ENCODE measurements around the gene MEFV. TPM values are rescaled to one million over a fixed set of nuclear protein-coding genes. Genes with fewer than 3 reads are reported as not detected.
"Not testable (repeated sequence)": the region's sequence is repeated elsewhere in the genome, so short reads cannot be mapped to it uniquely, and the experiment has no call there.

The MEFV gene
- total and polyA plus RNA-seq, 2 donors (not counting 1 experiment from before 2014, with no cell fraction given), result 0.24 to 0.25 TPM

- H3K9ac ChIP-seq (ENCODE audit: low read length); DNase-seq; POLR2A ChIA-PET; H3K9me3 Mint-ChIP-seq (ENCODE audit: insufficient read depth); H2AFZ ChIP-seq (ENCODE audit: insufficient read depth, low read depth, low read length, poor library complexity, severe bottlenecking); intact Hi-C loops (cut with micrococcal nuclease); H3K27ac ChIP-seq (ENCODE audit: low read length in 2 of 2); CTCF ChIA-PET; H4K20me1 ChIP-seq (ENCODE audit: control insufficient read depth, insufficient read depth, low read length, poor library complexity, severe bottlenecking); H3K4me3 ChIP-seq (ENCODE audit: control extremely low read depth in 1 of 5, extremely low read depth in 1 of 5, insufficient read depth in 1 of 5, low read depth in 2 of 5, low read length in 4 of 5); H3K4me1 ChIP-seq (ENCODE audit: control insufficient read depth in 2 of 2, insufficient read depth in 2 of 2, low read length in 2 of 2); H3K27ac Mint-ChIP-seq; H3K4me1 Mint-ChIP-seq; H3K36me3 ChIP-seq (replicated peaks in 1 of 2; ENCODE audit: control extremely low read depth in 1 of 2, control insufficient read depth in 1 of 2, extremely low read depth in 1 of 2, insufficient read depth in 2 of 2, low read length in 1 of 2); H3K4me2 ChIP-seq (replicated peaks; ENCODE audit: low read depth, low read length, poor library complexity, severe bottlenecking); H3K4me3 Mint-ChIP-seq; H3K79me2 ChIP-seq (ENCODE audit: control insufficient read depth, insufficient read depth, low read length); ATAC-seq (ENCODE audit: low read depth): not testable (repeated sequence)
- Histone ChIP-seq H3K9me3 (ENCODE audit: control extremely low read depth in 1 of 3, control insufficient read depth in 2 of 3, insufficient read depth in 1 of 3, low read length in 2 of 3) (peaks cover 0 to 19% (median 0%) of the 10 kb centered on the region in 3 donors), H3K27me3 (replicated peaks in 1 of 4; ENCODE audit: control extremely low read depth in 1 of 4, control insufficient read depth in 3 of 4, insufficient read depth in 4 of 4, low read length in 3 of 4) (peaks cover 0 to 39% (median 23%) of the 10 kb centered on the region in 4 experiments)
- 87% methylated on average over 3 of the region's 3 CpGs for WGBS (ENCODE audit: insufficient coverage)
- peaks cover 45% of the 10 kb centered on the region for H3K27me3 Mint-ChIP-seq
These were observed 58.6 kb downstream of the MEFV start for GRCh38 chr16:3197694-3198333.

GRCh38 chr16:3195975-3196374 is 60.5 kb downstream of the MEFV start:
- DNase-seq (no peak), ATAC-seq (ENCODE audit: low read depth) (no peak)
- no peaks in the 10 kb centered on the region for H3K79me2 ChIP-seq (ENCODE audit: control insufficient read depth, insufficient read depth, low read length)
- 67% methylated on average over 8 of the region's 10 CpGs for WGBS (ENCODE audit: insufficient coverage)
- H4K20me1 ChIP-seq (ENCODE audit: control insufficient read depth, insufficient read depth, low read length, poor library complexity, severe bottlenecking), result no peaks in the 10 kb centered on the region
- intact Hi-C loops (cut with micrococcal nuclease), result no loop called here
- ChIA-PET CTCF (no interaction called here), POLR2A (no interaction called here)
- no peak overlapping the region for H3K4me3 Mint-ChIP-seq
- H3K4me1 ChIP-seq (ENCODE audit: control insufficient read depth in 2 of 2, insufficient read depth in 2 of 2, low read length in 2 of 2), result peaks cover 1 to 5% of the 10 kb centered on the region in 2 donors
- H3K27me3 Mint-ChIP-seq, result peaks cover 49% of the 10 kb centered on the region
- no peak overlapping the region for H3K27ac Mint-ChIP-seq
- H3K4me1 Mint-ChIP-seq, result peaks cover 5% of the 10 kb centered on the region
- H3K4me2 ChIP-seq (replicated peaks; ENCODE audit: low read depth, low read length, poor library complexity, severe bottlenecking), result no peak overlapping the region
- no peak overlapping the region for H2AFZ ChIP-seq (ENCODE audit: insufficient read depth, low read depth, low read length, poor library complexity, severe bottlenecking)
- H3K9me3 Mint-ChIP-seq (ENCODE audit: insufficient read depth), result no peaks in the 10 kb centered on the region
- H3K9ac ChIP-seq (ENCODE audit: low read length), result no peak overlapping the region
- TF ChIP-seq EZH2 (IDR thresholded peaks at IDR 0.05; ENCODE audit: borderline replicate concordance, insufficient read depth, low read depth, low read length, poor library complexity, severe bottlenecking), result no peak
- TF ChIP-seq, protein P1, sequence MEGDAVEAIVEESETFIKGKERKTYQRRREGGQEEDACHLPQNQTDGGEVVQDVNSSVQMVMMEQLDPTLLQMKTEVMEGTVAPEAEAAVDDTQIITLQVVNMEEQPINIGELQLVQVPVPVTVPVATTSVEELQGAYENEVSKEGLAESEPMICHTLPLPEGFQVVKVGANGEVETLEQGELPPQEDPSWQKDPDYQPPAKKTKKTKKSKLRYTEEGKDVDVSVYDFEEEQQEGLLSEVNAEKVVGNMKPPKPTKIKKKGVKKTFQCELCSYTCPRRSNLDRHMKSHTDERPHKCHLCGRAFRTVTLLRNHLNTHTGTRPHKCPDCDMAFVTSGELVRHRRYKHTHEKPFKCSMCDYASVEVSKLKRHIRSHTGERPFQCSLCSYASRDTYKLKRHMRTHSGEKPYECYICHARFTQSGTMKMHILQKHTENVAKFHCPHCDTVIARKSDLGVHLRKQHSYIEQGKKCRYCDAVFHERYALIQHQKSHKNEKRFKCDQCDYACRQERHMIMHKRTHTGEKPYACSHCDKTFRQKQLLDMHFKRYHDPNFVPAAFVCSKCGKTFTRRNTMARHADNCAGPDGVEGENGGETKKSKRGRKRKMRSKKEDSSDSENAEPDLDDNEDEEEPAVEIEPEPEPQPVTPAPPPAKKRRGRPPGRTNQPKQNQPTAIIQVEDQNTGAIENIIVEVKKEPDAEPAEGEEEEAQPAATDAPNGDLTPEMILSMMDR (IDR thresholded peaks at IDR 0.05), result no peak
- no peaks in the 10 kb centered on the region for H3K36me3 ChIP-seq (replicated peaks in 1 of 2; ENCODE audit: control extremely low read depth in 1 of 2, control insufficient read depth in 1 of 2, extremely low read depth in 1 of 2, insufficient read depth in 2 of 2, low read length in 1 of 2)
- no peak overlapping the region for H3K27ac ChIP-seq (ENCODE audit: low read length in 2 of 2)
- H3K4me3 ChIP-seq (ENCODE audit: control extremely low read depth in 1 of 5, extremely low read depth in 1 of 5, insufficient read depth in 1 of 5, low read depth in 2 of 5, low read length in 4 of 5), result no peak overlapping the region
- H3K27me3 ChIP-seq (replicated peaks in 1 of 4; ENCODE audit: control extremely low read depth in 1 of 4, control insufficient read depth in 3 of 4, insufficient read depth in 4 of 4, low read length in 3 of 4), result peaks cover 0 to 54% (median 36%) of the 10 kb centered on the region in 4 experiments
- H3K9me3 ChIP-seq (ENCODE audit: control extremely low read depth in 1 of 3, control insufficient read depth in 2 of 3, insufficient read depth in 1 of 3, low read length in 2 of 3), result peaks cover 0 to 37% (median 3%) of the 10 kb centered on the region in 3 donors

All from B cell (primary cell).